WTC11 (cell line): ENCODE results near the gene SMARCB1. TPM values are rescaled to one million over a fixed set of nuclear protein-coding genes. Genes with fewer than 3 reads are reported as not detected.
"Not testable (repeated sequence)": the region's sequence is repeated elsewhere in the genome, so short reads cannot be mapped to it uniquely, and the experiment has no call there.

Experiments
- ATAC-seq: fragments of 200-7000 bp; cut with Tn5 transposase; 2 replicates; pipeline ENCODE4 v1.10.0; 2021; ENCODE audit warnings: mild to moderate bottlenecking, moderate library complexity
- CTCF ChIA-PET: fragments of 300-600 bp; sonication (Branson Sonifier 250); formaldehyde crosslinking; loops from one replicate; lab custom pipeline; 2021; ENCODE audit warnings: antibody characterized with exemption; lab: Charles Lee
- POLR2A ChIA-PET: fragments of 350-600 bp; sonication (Branson Sonifier 250); formaldehyde crosslinking; loops from one replicate; lab custom pipeline; 2021; ENCODE audit warnings: antibody characterized with exemption; lab: Charles Lee
- DNase-seq: peaks from one replicate; pipeline ENCODE4 v3.0.0; 2021; ENCODE audit warnings: low spot score
- H3K27ac Mint-ChIP-seq: 2 replicates; pipeline ENCODE4 v1.8.0; 2021; ENCODE audit warnings: mixed read lengths
- H3K27me3 Mint-ChIP-seq: 2 replicates; pipeline ENCODE4 v1.8.0; 2021; ENCODE audit warnings: low read depth, mild to moderate bottlenecking, moderate library complexity, mixed read lengths
- H3K36me3 Mint-ChIP-seq: 2 replicates; pipeline ENCODE4 v1.8.0; 2021; ENCODE audit warnings: mixed read lengths
- H3K4me1 Mint-ChIP-seq: 2 replicates; pipeline ENCODE4 v1.8.0; 2022; ENCODE audit warnings: mixed read lengths
- H3K4me3 Mint-ChIP-seq: 2 replicates; pipeline ENCODE4 v1.8.0; 2021; ENCODE audit warnings: mild to moderate bottlenecking, moderate library complexity, mixed read lengths
- H3K9me3 Mint-ChIP-seq: 2 replicates; pipeline ENCODE4 v1.8.0; 2021; ENCODE audit warnings: mixed read lengths
- ATF6 ChIP-seq: sonication (generic); formaldehyde crosslinking; IDR thresholded peaks from 2 replicates; pipeline ENCODE4 v1.8.1; 2023; ENCODE audit warnings: mild to moderate bottlenecking, missing genetic modification reagents
- CREB1 ChIP-seq: sonication (generic); formaldehyde crosslinking; IDR thresholded peaks from 2 replicates; pipeline ENCODE4 v1.8.0; 2023; ENCODE audit warnings: mild to moderate bottlenecking, missing genetic modification reagents
- NFYB ChIP-seq: sonication (generic); formaldehyde crosslinking; conservative IDR thresholded peaks from 2 replicates; pipeline ENCODE4 v1.8.0; 2022; ENCODE audit warnings: low read depth, missing genetic modification reagents
- SMAD4 ChIP-seq: sonication (generic); formaldehyde crosslinking; IDR thresholded peaks from 2 replicates; pipeline ENCODE4 v1.8.0; 2022; ENCODE audit warnings: mild to moderate bottlenecking, missing genetic modification reagents
- USF1 ChIP-seq: sonication (generic); formaldehyde crosslinking; IDR thresholded peaks from 2 replicates; pipeline ENCODE4 v1.8.0; 2022; ENCODE audit warnings: mild to moderate bottlenecking, missing genetic modification reagents
- USF2 ChIP-seq: sonication (generic); formaldehyde crosslinking; IDR thresholded peaks from 2 replicates; pipeline ENCODE4 v1.8.1; 2023; ENCODE audit warnings: mild to moderate bottlenecking, missing genetic modification reagents, moderate library complexity
- ZNF263 ChIP-seq: sonication (generic); formaldehyde crosslinking; IDR thresholded peaks from 2 replicates; pipeline ENCODE4 v1.8.1; 2022; ENCODE audit warnings: low read depth, mild to moderate bottlenecking, moderate library complexity, missing genetic modification reagents
- ZNF416 ChIP-seq: fragments of 250-450 bp; sonication (Bioruptor Pico); IDR thresholded peaks from 2 replicates; pipeline ENCODE4 v1.9.0; 2021; ENCODE audit warnings: mild to moderate bottlenecking, inconsistent platforms
- total RNA-seq: library from RNA; stranded (reverse); gene quantifications from 3 replicates; pipeline ENCODE4 v1.2.3, GENCODE V29; 2021
- TF ChIP-seq, protein P1 (sequence below): sonication (generic); formaldehyde crosslinking; IDR thresholded peaks from 2 replicates; pipeline ENCODE4 v1.8.1; 2022; ENCODE audit warnings: low read depth, missing genetic modification reagents, borderline replicate concordance
- TF ChIP-seq, protein P2 (sequence below): sonication (generic); formaldehyde crosslinking; IDR thresholded peaks from 2 replicates; pipeline ENCODE4 v1.8.0; 2022; ENCODE audit warnings: mild to moderate bottlenecking, missing genetic modification reagents
- TF ChIP-seq, protein P3 (sequence below): sonication (generic); formaldehyde crosslinking; IDR thresholded peaks from 2 replicates; pipeline ENCODE4 v1.8.0; 2022; ENCODE audit warnings: missing genetic modification reagents
- TF ChIP-seq, protein P4 (sequence below): fragments of 250-450 bp; sonication (Bioruptor Pico); IDR thresholded peaks from 2 replicates; pipeline ENCODE4 v1.9.0; 2021; ENCODE audit warnings: mild to moderate bottlenecking

SMARCB1 gene
- total RNA-seq, 1 experiment from 2014 or later = 135 TPM

GRCh38 chr22:23858484-23858815 is 71.7 kb downstream of the SMARCB1 start:
- ATAC-seq (no peak), DNase-seq (no peak)
- Mint-ChIP-seq H3K36me3 (peaks cover 2% of the 10 kb centered on the region; the same call in 1 of the 2 replicates), H3K4me1 (peaks cover 26% of the 10 kb centered on the region), H3K4me3 (peak overlapping the region; percentile 79), H3K27ac (peak overlapping the region; percentile 79), H3K9me3 (no peaks in the 10 kb centered on the region), H3K27me3 (no peaks in the 10 kb centered on the region; the same call in 1 of the 2 replicates)
- TF ChIP-seq ZNF263 (CRISPR knock-in tag) (no peak), USF1 (CRISPR knock-in tag) (no peak), CREB1 (CRISPR knock-in tag) (no peak), ATF6 (CRISPR knock-in tag) (no peak), NFYB (CRISPR knock-in tag) (no peak), USF2 (CRISPR knock-in tag) (no peak), SMAD4 (CRISPR knock-in tag) (no peak)
- TF ChIP-seq, protein P1, sequence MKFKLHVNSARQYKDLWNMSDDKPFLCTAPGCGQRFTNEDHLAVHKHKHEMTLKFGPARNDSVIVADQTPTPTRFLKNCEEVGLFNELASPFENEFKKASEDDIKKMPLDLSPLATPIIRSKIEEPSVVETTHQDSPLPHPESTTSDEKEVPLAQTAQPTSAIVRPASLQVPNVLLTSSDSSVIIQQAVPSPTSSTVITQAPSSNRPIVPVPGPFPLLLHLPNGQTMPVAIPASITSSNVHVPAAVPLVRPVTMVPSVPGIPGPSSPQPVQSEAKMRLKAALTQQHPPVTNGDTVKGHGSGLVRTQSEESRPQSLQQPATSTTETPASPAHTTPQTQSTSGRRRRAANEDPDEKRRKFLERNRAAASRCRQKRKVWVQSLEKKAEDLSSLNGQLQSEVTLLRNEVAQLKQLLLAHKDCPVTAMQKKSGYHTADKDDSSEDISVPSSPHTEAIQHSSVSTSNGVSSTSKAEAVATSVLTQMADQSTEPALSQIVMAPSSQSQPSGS (CRISPR knock-in tag) = no peak
- TF ChIP-seq, protein P2, sequence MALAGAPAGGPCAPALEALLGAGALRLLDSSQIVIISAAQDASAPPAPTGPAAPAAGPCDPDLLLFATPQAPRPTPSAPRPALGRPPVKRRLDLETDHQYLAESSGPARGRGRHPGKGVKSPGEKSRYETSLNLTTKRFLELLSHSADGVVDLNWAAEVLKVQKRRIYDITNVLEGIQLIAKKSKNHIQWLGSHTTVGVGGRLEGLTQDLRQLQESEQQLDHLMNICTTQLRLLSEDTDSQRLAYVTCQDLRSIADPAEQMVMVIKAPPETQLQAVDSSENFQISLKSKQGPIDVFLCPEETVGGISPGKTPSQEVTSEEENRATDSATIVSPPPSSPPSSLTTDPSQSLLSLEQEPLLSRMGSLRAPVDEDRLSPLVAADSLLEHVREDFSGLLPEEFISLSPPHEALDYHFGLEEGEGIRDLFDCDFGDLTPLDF (CRISPR knock-in tag) = no peak
- ChIA-PET POLR2A (interaction anchor here (0.6 to 2.4 kb wide), 6 partner anchors 10 to 118 kb away, joined by 3 to 27 read pairs (median 8); partner anchors contain the start of gene MIF), CTCF (interaction anchor here (0.7 to 3.0 kb wide), 15 partner anchors 8 to 98 kb away, joined by 3 to 93 read pairs (median 12); partner anchors contain the start of genes CHCHD10 and MIF)

GRCh38 chr22:23859201-23859600 is 72.4 kb downstream of the SMARCB1 start:
- H3K27me3 Mint-ChIP-seq = no peaks in the 10 kb centered on the region; the same call in 1 of the 2 replicates
- peak overlapping the region; percentile 79 for H3K4me3 Mint-ChIP-seq
- no peak for TF ChIP-seq ZNF416
- DNase-seq (no peak), ATAC-seq (no peak)
- peaks cover 26% of the 10 kb centered on the region for H3K4me1 Mint-ChIP-seq
- POLR2A ChIA-PET = interaction anchor here (0.5 to 2.4 kb wide), 4 partner anchors 11 to 121 kb away, joined by 3 to 14 read pairs (median 8); no protein-coding TSS in a partner anchor
- CTCF ChIA-PET = interaction anchor here (1.0 to 3.0 kb wide), 8 partner anchors 9 to 91 kb away, joined by 3 to 93 read pairs (median 19); partner anchors contain the start of genes CHCHD10 and MIF
- H3K36me3 Mint-ChIP-seq = peaks cover 2% of the 10 kb centered on the region; the same call in 1 of the 2 replicates
- H3K27ac Mint-ChIP-seq = no peak overlapping the region
- H3K9me3 Mint-ChIP-seq = no peaks in the 10 kb centered on the region

DNA sequence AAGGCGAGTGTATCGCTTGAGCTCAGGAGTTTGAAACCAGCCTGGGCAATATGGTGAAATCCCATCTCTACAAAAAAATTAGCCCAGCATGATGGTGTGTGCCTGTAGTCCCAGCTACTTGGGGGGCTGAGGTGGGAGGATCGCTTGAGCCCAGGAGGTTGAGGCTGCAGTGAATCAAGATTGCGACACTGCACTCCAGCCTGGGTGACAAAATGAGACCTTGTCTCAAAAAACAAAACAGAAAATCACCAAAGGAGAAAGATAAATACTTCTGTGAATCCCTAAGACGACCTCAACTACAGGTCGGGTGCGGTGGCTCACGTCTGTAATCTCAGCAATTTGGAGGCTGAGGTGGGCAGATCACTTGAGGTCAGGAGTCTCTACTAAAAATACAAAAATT is 73.4 kb downstream of the SMARCB1 start:
- POLR2A ChIA-PET = interaction anchor here (0.7 kb wide), 1 partner anchor 327 kb away, joined by 5 read pairs; no protein-coding TSS in a partner anchor
- ATAC-seq, DNase-seq, H3K27ac Mint-ChIP-seq, H3K27me3 Mint-ChIP-seq, H3K4me3 Mint-ChIP-seq, H3K36me3 Mint-ChIP-seq, H3K9me3 Mint-ChIP-seq: not testable (repeated sequence)
- CTCF ChIA-PET = interaction anchor here (1.9 to 5.0 kb wide), 2 partner anchors 11 to 89 kb away, joined by 6 to 38 read pairs; no protein-coding TSS in a partner anchor
- peaks cover 26% of the 10 kb centered on the region for H3K4me1 Mint-ChIP-seq

GRCh38 chr22:23862103-23862502 is 75.3 kb downstream of the SMARCB1 start:
- ChIA-PET POLR2A (interaction anchor here (1.2 kb wide), 1 partner anchor 32 kb away, joined by 5 read pairs; the partner anchor contains the start of gene MIF), CTCF (interaction anchor here (0.6 to 5.0 kb wide), 14 partner anchors 10 to 271 kb away, joined by 3 to 38 read pairs (median 4); partner anchors contain the start of genes C22orf15 and MIF)
- ATAC-seq (peak; percentile 12), DNase-seq (peak; percentile 60)
- Mint-ChIP-seq H3K4me1 (peaks cover 18% of the 10 kb centered on the region), H3K27ac (peak overlapping the region; percentile 18; the same call in 1 of the 2 replicates), H3K27me3 (no peaks in the 10 kb centered on the region; the same call in 1 of the 2 replicates), H3K36me3 (peaks cover 5% of the 10 kb centered on the region), H3K9me3 (no peaks in the 10 kb centered on the region), H3K4me3 (no peak overlapping the region)
- no peak for TF ChIP-seq USF2 (CRISPR knock-in tag)
- TF ChIP-seq, protein P3, sequence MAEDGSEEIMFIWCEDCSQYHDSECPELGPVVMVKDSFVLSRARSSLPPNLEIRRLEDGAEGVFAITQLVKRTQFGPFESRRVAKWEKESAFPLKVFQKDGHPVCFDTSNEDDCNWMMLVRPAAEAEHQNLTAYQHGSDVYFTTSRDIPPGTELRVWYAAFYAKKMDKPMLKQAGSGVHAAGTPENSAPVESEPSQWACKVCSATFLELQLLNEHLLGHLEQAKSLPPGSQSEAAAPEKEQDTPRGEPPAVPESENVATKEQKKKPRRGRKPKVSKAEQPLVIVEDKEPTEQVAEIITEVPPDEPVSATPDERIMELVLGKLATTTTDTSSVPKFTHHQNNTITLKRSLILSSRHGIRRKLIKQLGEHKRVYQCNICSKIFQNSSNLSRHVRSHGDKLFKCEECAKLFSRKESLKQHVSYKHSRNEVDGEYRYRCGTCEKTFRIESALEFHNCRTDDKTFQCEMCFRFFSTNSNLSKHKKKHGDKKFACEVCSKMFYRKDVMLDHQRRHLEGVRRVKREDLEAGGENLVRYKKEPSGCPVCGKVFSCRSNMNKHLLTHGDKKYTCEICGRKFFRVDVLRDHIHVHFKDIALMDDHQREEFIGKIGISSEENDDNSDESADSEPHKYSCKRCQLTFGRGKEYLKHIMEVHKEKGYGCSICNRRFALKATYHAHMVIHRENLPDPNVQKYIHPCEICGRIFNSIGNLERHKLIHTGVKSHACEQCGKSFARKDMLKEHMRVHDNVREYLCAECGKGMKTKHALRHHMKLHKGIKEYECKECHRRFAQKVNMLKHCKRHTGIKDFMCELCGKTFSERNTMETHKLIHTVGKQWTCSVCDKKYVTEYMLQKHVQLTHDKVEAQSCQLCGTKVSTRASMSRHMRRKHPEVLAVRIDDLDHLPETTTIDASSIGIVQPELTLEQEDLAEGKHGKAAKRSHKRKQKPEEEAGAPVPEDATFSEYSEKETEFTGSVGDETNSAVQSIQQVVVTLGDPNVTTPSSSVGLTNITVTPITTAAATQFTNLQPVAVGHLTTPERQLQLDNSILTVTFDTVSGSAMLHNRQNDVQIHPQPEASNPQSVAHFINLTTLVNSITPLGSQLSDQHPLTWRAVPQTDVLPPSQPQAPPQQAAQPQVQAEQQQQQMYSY (CRISPR knock-in tag) = no peak
- TF ChIP-seq, protein P4, sequence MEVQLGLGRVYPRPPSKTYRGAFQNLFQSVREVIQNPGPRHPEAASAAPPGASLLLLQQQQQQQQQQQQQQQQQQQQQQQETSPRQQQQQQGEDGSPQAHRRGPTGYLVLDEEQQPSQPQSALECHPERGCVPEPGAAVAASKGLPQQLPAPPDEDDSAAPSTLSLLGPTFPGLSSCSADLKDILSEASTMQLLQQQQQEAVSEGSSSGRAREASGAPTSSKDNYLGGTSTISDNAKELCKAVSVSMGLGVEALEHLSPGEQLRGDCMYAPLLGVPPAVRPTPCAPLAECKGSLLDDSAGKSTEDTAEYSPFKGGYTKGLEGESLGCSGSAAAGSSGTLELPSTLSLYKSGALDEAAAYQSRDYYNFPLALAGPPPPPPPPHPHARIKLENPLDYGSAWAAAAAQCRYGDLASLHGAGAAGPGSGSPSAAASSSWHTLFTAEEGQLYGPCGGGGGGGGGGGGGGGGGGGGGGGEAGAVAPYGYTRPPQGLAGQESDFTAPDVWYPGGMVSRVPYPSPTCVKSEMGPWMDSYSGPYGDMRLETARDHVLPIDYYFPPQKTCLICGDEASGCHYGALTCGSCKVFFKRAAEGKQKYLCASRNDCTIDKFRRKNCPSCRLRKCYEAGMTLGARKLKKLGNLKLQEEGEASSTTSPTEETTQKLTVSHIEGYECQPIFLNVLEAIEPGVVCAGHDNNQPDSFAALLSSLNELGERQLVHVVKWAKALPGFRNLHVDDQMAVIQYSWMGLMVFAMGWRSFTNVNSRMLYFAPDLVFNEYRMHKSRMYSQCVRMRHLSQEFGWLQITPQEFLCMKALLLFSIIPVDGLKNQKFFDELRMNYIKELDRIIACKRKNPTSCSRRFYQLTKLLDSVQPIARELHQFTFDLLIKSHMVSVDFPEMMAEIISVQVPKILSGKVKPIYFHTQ (CRISPR knock-in tag) = no peak
